Testis (tissue), 3 donors: ENCODE results near the gene AP2B1. TPM values are rescaled to one million over a fixed set of nuclear protein-coding genes. Genes with fewer than 3 reads are reported as not detected.

Experiments used
- DNase-seq: peaks from one replicate; pipeline ENCODE4 v3.0.0-alpha.2; 2019
- H3K27ac ChIP-seq, 2 donors: fragments of 200-600 bp; sonication (generic); one replicate each; pipeline ENCODE4 v1.5.1; 2019
- H3K27me3 ChIP-seq: fragments of 200-600 bp; sonication (generic); one replicate; pipeline ENCODE4 v1.5.1; 2019
- H3K36me3 ChIP-seq: fragments of 200-600 bp; sonication (generic); one replicate; pipeline ENCODE4 v1.5.1; 2017; ENCODE audit warnings: low read depth; ENCODE audit errors: missing control alignments
- H3K4me1 ChIP-seq: fragments of 200-600 bp; sonication (generic); one replicate; pipeline ENCODE4 v1.5.1; 2019
- H3K4me3 ChIP-seq, 2 donors: fragments of 200-600 bp; sonication (generic); one replicate each; pipeline ENCODE4 v1.5.1; 2017 to 2019
- H3K9me3 ChIP-seq: fragments of 200-600 bp; sonication (generic); one replicate; pipeline ENCODE4 v1.5.1; 2017
- CTCF ChIP-seq, 3 experiments: fragments of 450-650 bp in 2 of 3; fragments of 200-600 bp in 1 of 3; sonication (generic) in 1 of 3; IDR thresholded peaks; one replicate each; pipeline ENCODE4 v1.5.1; 2016 to 2019; ENCODE audit warnings: antibody characterized with exemption in 3 of 3, mild to moderate bottlenecking in 2 of 3, moderate library complexity in 1 of 3
- POLR2A ChIP-seq: fragments of 450-650 bp; IDR thresholded peaks from one replicate; pipeline ENCODE4 v1.6.1; 2017; ENCODE audit warnings: antibody characterized with exemption, mild to moderate bottlenecking, moderate library complexity
- WGBS, 2 donors: methylation state at CpG; one replicate each; pipeline ENCODE4 v1.1.5; 2018; 5-methylcytosine and 5-hydroxymethylcytosine counted together
- intact Hi-C: fragments of 100-400 bp; cut with DNase I; formaldehyde crosslinking; loops from one replicate; pipeline ENCODE4 v1.15.1; 2023; ENCODE audit warnings: low total_unique reads
- polyA plus RNA-seq: library from polyadenylated mRNA; stranded (reverse); fragments of 350-450 nt; fragmentation: Illumina TruSeq; extraction: RNeasy Lipid Tissue Mini Kit (QIAGEN cat#74804); gene quantifications from one replicate; pipeline ENCODE4 v1.2.3, GENCODE V29; 2014; ENCODE audit warnings: low read depth, low replicate concordance; ENCODE audit not compliant: insufficient read depth
- total RNA-seq, 2 donors: library from RNA; depleted of rRNA; stranded (reverse); fragments of >200 nt; gene quantifications; one replicate each; pipeline ENCODE4 v1.2.3, GENCODE V29; 2016

AP2B1 gene
- total and polyA plus RNA-seq, 3 donors from 2014 or later = 132 to 310 (median 147) TPM

- no peaks in the 10 kb centered on the region for H3K9me3 ChIP-seq
- DNase-seq = no peak
- no peak overlapping the region for H3K27ac ChIP-seq
- H3K36me3 ChIP-seq = no peaks in the 10 kb centered on the region
- H3K4me1 ChIP-seq = no peaks in the 10 kb centered on the region
- 60 to 64% methylated on average over 4 of the region's 4 CpGs for WGBS, 2 donors
- H3K27me3 ChIP-seq = no peaks in the 10 kb centered on the region
- peak overlapping the region in 1 of 2 donors; percentile 27 for H3K4me3 ChIP-seq
- TF ChIP-seq POLR2A (no peak), CTCF (IDR thresholded peaks at IDR 0.05) (no peak)
- intact Hi-C loops = no loop called here
Measured at GRCh38 chr17:35596072-35596471, 8.9 kb downstream of the AP2B1 start.

GRCh38 chr17:35596530-35597233 is 9.6 kb downstream of the AP2B1 start:
- no peak overlapping the region for H3K27ac ChIP-seq
- H3K27me3 ChIP-seq = no peaks in the 10 kb centered on the region
- intact Hi-C loops = no loop called here
- no peaks in the 10 kb centered on the region for H3K4me1 ChIP-seq
- 67 to 82% methylated on average over 30 to 54 of the region's 54 CpGs for WGBS, 2 donors
- peak overlapping the region in 1 of 2 donors; percentile 27 for H3K4me3 ChIP-seq
- no peaks in the 10 kb centered on the region for H3K36me3 ChIP-seq
- H3K9me3 ChIP-seq = no peaks in the 10 kb centered on the region
- peak; percentile 29 for DNase-seq
- TF ChIP-seq CTCF (IDR thresholded peaks at IDR 0.05) (peak in 2 of 3 experiments; percentile 27 to 44), POLR2A (no peak)

DNA sequence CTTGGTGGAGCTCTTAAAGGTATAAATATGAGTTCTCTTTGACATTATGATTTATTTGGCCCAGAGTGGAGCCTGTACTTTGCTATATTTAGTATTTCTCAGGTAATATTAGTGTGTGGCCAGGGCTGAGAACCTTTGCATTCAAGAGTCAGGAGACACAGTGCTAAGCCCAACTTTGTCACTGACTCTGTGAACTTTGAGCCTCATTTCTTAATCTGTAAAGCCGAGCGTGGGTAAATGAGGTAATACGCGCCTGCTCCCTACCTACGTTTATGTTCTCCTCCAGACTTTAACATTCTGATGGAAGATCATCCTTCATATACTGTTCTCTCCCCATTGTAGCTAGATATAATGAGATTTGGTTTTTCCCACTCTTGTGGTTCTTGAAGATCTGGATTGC is 10.5 kb downstream of the AP2B1 start:
- Histone ChIP-seq H3K4me3 (no peak overlapping the region), H3K9me3 (no peaks in the 10 kb centered on the region), H3K27ac (no peak overlapping the region), H3K36me3 (no peaks in the 10 kb centered on the region), H3K27me3 (no peaks in the 10 kb centered on the region), H3K4me1 (no peaks in the 10 kb centered on the region)
- intact Hi-C loops = no loop called here
- no peak for TF ChIP-seq CTCF (IDR thresholded peaks at IDR 0.05)
- TF ChIP-seq POLR2A = no peak
- WGBS, 2 donors = 53 to 63% methylated on average over 5 of the region's 5 CpGs
- no peak for DNase-seq

DNA sequence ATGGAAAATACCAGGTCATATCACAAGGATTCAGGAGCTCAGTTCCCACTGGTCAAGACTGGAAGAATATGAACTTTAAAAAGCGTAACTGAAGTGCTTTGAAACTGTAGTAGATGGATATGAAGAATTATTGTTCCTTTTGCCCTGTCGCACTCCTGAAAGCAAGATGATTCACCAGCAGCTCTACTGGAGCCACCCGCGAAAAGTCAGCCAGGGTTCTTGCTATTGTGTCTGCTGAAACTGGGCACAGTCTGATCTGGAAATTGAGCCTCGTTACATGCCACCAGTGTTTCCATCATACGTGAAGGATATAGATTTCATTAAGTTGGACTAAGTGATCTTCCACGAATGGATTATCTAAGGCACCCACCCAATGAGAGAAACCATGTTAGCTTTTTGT is 16.6 kb downstream of the AP2B1 start:
- no peak for DNase-seq
- no peak for TF ChIP-seq CTCF (IDR thresholded peaks at IDR 0.05)
- H3K36me3 ChIP-seq = no peaks in the 10 kb centered on the region
- no peaks in the 10 kb centered on the region for H3K9me3 ChIP-seq
- WGBS, 2 donors = 92 to 96% methylated on average over 7 of the region's 7 CpGs
- H3K27ac ChIP-seq = no peak overlapping the region
- H3K4me3 ChIP-seq = no peak overlapping the region
- H3K4me1 ChIP-seq = no peaks in the 10 kb centered on the region
- intact Hi-C loops = no loop called here
- no peaks in the 10 kb centered on the region for H3K27me3 ChIP-seq

GRCh38 chr17:35605678-35606077 is 18.6 kb downstream of the AP2B1 start:
- Histone ChIP-seq H3K36me3 (no peaks in the 10 kb centered on the region), H3K9me3 (no peaks in the 10 kb centered on the region), H3K27ac (no peak overlapping the region), H3K4me1 (no peaks in the 10 kb centered on the region), H3K27me3 (no peaks in the 10 kb centered on the region), H3K4me3 (no peak overlapping the region)
- DNase-seq = no peak
- TF ChIP-seq POLR2A = no peak
- TF ChIP-seq CTCF (IDR thresholded peaks at IDR 0.05) = no peak
- intact Hi-C loops = no loop called here
- 76 to 89% methylated on average over 2 of the region's 2 CpGs for WGBS, 2 donors
